HS-5 (cell line): Measurements from ENCODE around the gene CWC22.
"Not testable (repeated sequence)": the region's sequence is repeated elsewhere in the genome, so short reads cannot be mapped to it uniquely, and the experiment has no call there.

Experiments
- DNase-seq: peaks from one replicate; pipeline ENCODE4 v3.0.0-alpha.2; 2012; ENCODE audit warnings: low read depth

CWC22 gene

DNA sequence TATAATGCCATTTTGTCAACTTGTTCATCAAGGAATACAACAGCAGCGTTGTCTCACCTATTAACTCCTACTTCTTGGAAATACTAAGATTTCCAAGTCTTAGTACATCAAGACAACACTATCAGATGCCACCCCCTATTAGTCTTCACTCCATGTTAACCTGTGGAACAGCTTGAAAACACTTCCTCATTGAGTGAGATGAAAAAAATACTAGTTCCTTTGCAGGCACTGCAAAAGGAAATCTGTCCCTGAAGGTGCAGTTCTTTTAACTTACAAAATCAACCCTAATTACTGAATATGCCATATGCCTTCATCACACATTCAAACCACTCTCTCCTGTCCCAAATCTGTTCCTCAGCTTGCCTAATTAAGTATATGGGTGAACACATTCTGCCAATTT lies 4.0 kb downstream of the CWC22 start:
- no peak for DNase-seq

DNA sequence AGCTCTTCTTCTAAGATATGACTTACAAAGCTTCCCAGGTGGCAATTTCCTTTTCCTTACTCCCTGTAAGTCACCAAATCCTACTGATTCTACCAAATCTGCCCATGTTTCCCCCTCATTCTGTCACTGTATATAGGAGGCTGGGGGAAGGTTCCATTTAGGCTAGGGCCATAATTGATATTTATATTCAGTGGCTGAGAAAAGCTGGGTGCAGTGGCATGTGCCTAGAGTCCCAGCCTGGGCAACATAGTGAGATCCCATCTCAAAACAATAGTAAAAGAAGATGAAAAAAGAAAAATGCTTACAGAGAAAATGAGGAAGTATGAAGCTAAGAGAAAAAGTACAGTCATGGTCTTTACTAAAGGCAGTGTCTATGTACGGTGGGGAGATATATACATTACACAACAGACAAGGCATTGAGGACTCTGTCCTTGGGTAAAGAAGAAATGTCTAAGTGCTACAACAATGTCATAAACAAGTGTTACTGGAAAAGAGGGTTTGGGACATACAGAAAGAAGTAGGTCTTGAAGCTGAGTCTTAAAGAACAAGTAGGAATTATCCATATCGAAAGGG lies 4.8 kb downstream of the CWC22 start:
- no peak for DNase-seq

DNA sequence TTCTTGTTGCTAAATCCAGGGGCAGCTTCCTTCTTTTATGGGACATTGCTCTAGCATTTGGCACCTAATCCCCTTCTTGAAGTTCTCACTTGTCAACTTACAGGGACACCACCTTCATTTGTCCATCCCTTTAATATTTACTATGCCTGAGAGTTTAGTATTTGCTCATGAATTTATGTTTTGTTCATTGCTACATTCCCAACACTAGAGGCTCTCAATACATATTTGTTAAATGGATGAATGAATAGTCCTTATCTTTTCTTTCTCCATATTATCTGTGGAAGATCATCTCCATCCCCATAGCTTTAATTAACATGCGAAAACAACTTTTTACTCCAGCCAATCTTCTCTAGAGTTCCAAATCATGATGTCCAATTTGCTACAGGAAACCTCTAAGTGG lies 5.4 kb downstream of the CWC22 start:
- DNase-seq = no peak

DNA sequence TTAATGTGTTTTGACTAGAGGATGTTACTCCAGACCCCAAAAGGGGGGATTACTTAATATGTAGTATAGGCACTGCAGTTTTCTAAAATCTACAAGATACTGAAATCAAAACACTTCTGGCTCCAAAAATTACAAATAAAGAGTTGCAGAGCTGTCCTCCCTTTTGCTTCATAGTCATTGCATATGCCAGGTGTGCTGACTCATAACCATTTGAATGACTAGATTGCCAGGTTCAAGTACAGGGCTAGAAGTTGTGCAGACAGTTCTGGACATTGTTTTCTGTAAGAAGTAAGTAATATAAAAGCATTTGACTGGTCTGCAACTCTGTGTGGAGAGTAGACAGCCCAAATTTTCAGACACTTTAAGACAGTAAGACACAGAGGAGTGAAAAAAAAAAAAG lies 6.7 kb downstream of the CWC22 start:
- DNase-seq = no peak

DNA sequence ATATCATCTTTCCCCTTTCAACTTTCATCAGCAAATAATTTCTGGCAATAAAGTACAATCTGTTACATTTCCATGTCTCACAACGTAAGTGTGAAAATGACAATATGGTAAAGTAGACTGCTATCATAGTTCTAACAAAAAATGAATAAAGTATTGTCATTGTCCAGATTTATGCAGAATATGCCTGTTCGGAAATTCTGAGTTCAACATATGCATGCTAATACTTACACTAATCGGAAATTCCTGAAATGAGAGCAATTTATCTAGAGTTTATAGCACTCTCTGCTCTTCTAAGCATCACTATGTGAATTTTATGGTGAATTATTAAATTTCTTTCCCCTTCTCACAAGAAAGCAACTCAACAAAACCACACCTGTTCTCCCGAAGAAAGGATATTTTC lies 8.1 kb downstream of the CWC22 start:
- DNase-seq = no peak

DNA sequence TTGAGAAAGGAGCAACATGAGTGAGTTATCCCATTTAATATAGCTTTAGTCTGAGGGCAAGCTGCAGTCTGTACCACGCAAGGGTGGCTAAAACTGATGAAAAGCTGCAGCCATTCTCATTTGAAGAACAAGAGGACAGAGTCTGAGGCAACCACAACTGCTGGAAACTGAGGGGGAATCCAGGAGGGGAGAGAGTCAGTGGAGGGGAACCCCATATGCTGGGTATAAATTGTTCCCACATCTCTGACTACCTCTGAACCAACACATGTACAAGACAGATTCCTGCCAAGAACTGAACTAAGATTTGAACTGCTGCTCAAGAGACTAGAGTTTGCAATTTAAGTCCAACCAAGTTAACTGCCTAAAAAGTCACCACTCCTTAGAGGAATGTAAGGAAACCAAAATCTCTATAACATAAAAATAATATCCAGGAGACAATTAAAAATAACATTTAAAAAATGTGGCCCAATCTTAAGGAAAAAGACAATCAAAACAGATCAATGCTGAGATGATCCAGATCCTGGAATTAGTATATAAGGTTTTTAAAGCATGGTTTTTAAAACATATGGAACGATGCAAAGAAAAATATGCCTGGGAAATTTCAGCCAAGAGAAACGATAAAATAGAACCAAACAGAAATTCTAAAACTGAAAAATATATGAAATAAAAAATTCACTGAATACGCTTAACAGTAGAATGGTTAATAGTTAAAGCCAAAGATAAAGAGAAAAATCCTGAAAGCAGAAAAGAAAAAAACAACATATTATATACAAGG lies 11.2 kb downstream of the CWC22 start:
- no peak for DNase-seq

DNA sequence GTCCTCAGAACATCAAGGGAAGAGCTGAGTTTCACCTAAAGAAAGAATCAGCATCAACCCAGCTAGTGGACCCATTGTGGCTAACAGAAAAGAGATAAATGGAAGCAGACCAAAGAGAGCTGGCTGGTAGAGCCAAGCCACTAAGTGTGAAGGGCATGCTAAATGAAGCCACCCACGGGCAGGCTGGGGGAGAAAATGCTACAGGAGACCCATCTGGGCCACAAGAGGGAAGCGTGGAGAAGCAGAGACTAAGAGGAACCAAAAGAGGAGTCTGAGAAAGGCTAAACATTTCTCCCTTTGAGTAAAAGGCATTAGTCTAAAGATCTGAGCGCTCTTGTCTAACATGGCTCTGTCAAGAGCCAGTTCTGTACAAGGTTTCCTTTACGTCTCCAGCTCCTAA lies 15.8 kb downstream of the CWC22 start:
- DNase-seq = no peak

DNA sequence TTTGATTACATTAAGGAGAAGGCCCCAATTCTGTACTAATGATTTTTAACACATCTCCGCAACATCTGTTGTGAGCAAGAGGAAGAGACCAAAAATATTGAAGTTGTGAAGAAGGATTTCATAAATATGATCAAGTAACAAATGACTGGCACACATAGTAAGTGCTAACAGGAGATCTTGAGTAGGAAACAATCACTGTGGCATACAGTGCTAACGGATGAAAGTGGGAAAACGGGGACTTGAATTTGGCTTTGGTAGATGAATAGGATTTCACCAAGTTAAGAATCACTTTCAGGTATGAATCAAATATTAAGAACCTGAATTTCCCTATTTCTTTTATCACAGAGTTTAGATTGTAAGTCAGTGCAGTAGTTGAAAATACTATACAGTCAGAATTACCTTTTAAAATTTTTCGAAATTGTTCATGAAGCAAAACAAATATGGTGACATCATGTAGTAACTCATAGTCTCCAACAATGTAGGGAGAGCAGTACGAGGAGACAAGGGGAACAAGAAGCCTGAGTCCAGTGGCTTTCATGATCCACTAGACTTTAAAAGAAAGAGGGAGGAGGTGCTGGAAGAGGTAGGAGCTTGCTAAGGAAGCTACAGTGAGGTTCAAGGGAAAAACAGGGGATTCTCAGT lies 16.3 kb downstream of the CWC22 start:
- DNase-seq = no peak

DNA sequence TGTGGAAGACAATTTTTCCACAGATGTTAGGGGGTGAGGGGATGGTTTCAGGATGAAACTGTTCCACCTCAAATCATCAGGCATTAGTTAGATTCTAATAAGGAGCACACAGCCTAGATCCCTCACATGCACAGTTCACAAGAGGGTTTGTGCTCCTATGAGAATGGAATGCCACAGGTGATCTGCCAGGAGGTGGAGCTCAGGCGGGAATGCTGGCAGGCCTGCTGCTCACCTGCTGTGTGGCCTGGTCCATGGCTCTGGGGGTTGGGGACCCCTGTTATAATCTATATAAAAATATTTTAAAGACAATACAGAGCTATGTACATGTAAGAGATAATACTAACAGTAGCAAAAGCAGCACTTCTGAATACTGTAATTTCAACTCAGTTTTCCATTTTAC lies 19.2 kb downstream of the CWC22 start:
- DNase-seq = no peak

DNA sequence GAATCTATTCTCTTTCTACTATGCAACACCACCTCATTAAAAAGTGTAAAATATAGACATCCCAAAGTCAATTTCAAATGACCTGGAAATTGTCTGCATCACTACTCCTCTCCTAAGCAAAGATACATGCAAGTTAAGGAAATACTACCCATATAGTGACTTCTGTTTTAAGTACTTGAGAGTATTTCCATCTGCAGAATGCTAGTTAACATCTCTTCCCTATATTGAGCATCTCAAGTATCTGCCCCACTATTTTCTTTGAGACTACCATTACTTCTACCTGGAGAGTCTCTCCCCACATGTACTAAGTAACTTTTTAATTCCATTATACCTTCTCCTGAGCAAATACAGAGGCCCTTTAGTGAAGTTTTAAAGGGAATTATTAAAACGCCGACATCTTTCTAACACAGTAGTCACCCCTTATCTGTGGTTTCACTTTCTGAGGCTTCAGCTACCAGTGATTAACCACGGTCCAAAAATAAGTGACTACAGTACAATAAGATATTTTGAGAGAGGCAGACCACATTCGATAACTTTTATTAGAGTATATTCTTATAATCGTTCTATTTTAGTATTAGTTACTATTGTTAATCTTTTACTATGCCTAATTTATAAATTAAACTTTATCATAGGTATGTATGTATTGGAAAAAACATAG lies 21.8 kb downstream of the CWC22 start:
- DNase-seq = no peak

DNA sequence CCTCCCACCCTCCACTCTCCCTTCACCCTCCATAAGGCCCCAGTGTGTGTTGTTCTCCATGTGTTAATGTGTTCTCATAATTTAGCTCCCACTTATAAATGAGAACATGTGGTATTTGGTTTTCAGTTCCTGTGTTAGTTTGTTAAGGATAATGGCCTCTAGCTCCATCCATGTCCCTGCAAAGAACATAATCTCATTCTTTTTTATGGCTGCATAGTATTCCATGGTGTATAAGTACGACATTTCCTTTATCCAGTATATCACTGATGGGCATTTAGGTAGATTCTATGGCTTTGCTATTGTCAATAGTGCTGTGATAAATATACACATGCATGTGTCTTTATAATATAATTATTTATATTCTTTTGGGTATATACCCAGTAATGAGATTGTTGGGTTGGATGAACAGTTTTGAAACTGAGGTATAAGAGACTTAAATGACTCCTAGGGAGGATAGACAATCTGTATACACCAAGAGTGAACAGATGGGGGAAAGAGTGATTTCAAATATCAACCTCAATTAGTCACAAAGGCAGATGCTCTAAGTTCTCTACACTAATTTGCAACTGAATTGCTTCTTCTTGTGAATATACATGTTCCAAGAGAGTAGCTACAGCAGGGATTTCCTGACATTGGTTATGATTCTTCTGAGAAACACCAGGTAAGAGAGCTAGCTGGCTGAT lies 23.7 kb downstream of the CWC22 start:
- DNase-seq = no peak

DNA sequence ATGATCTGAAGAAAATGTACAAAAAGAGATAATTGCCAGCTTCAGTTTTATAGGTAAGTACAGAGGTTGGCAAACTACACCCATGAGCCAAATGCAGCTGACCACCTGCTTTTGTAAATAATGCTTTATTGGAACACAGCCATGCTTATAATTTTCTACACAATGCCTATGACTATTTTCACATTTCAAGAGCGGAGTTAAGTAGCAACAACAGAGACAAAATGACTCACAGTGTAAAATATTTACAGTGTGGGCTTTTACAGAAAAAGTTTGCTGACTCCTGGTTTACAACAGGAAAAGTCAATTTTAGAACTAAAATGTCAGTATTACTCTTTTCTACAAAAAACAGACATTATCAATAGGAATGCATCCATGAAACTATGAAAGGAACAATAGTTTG lies 26.0 kb downstream of the CWC22 start:
- peak; percentile 37 for DNase-seq

DNA sequence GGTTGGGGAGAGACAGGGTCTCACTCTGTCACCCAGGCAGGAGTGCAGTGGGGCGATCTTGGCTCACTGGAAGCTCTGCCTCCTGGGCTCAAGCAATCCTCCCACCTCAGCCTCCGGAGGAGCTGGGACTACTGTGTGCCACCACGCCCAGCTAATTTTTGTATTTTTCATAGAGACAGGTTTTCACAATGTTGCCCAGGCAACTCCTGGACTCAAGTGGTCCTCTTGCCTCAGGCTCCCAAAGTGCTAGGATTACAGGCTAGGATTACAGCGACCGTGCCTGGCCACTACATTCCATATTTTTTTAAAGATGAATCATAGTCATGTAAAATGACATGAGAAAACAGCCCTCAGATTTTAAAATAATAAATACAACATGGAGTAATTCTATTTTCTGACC lies 32.3 kb downstream of the CWC22 start:
- DNase-seq = no peak

DNA sequence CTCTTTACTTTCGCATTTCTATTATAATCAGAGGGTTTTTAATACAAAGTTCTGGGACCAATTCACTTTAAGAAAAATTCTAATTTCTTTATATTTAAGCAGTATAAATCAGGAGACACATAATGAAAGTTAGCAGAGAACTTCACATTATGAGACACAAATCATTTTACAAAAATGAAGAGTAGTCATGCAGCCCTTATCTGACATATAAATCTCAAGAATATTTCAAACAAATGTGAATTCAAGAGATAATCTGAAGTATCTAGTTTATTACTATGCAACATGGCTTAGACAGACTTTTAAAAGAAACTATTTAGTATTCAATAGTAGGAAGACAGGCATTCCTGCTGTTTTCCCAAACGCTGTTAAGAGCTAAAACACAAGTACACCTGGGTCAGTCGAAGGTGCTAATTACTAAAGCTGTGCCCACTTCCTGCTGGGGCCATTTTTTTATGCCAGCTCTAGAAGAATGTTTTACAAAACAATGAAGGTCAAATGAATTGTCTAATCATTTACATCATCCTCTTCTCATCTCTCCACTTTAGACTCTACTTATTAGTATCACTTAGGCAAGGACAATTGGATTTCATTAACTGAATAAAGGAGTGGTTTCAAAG lies 40.2 kb downstream of the CWC22 start:
- DNase-seq = no peak

DNA sequence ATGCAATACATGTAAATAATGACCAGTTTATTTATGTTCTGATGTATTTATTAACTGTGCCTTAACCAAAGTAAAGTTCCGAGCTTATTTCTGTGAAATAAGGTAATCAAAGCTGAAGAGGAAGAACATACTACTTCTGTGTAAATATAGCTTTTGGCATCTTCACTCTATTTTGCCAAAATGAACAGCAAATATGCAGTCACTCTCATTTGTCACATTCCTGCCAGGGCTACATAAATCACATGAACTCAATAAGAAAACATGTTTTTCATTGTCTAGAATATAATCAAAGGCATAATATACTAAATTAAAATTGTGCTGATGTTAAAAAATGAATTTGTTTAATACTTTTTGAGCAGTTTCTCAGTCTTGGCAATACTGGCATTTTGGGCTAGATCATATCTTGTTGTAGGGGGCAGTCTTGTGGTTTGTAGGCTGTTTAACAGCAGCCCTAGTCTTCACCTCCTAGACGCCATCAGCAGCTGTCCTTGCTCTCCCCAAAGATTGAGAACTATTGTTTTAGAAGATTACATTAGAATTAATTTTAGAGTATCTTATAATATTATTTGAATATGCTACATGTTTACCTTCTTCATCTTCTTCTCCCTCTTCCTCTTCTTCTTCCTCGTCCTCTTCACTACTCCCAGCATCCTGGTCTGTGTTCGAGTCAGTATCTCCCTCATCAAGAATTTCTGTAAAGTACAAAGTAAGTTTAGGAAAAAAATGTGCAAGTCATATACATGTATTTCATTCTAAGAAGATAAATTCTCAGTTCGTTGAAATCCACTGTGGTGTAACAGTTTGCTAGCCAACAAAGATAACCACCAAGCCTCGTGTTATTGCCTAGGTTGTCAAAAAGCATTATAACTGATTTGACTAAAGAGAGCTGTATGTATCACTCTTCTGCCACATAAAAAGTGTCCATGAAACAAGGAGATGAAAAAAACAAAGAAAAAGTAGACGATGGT lies 41.5 kb downstream of the CWC22 start:
- DNase-seq = no peak

DNA sequence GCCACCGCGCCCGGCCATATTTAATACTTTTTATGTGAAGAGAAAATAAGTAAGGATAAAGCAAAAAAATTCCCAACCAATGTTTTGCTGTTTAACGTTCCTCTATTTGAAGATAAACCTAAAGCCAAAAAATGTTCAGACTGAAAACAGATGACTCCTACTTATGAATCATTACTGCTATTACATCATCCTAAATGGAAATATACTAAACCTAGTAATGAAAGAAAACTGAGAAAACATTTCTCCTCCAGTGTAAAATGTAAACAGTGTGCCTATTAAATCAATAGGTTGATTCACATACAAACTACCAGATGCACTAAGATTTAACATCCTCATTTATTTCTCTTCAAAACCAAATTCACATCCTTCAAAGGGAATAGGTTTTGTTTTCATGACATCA lies 43.5 kb downstream of the CWC22 start:
- peak; percentile 64 for DNase-seq

DNA sequence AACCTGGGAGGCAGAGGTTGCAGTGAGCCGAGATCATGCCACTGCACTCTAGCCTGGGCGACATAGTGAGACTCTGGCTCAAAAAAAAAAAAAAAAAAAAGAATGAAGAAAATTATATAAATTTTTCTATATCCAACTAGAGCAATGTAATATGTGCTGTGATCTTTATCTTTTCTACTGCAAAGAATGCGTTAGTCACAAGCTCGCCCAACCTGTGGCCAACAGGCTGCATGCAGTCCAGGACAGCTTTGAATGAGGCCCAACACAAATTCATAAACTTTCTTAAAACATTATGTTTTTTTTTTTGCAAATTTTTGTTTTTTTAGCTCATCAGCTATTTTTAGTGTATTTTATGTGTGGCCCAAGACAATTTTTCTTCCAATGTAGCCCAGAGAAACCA lies 48.8 kb downstream of the CWC22 start:
- not testable (repeated sequence) for DNase-seq

DNA sequence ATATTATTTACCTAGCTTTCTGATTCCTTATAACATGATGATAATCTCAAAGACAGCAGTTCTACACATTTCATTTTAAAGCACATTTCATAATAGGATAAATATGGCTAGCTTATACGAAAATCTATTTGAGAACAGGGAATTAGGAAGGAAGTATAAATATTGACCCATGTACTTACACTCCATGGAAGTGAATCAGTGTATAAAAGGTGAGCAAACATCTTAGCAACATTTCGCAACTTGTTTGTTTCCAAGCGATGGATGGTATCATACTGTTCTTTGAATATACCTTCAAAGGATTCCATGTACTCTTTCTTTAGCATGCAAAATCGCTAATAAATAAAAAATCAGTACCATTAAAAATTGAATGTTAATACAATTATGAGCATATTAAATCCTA lies 53.1 kb downstream of the CWC22 start:
- no peak for DNase-seq

DNA sequence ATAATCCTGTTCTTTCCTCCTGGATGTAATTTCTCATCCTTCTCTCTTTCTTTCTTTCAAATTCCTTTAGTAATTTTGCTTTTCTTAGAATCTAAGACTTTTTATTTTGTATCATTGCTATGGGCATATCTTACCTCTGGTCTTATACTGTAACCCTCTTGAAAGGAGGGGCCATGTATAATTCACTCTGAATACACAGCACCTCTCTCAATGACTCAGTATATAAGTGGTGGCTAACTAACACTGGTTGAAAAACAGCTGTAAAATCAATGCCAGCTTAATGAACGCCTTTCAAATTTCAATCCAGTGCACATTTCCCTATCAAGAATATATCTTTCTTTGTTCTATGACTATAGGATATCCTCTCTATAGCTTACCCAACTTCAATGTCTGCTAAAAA lies 53.7 kb downstream of the CWC22 start:
- no peak for DNase-seq

DNA sequence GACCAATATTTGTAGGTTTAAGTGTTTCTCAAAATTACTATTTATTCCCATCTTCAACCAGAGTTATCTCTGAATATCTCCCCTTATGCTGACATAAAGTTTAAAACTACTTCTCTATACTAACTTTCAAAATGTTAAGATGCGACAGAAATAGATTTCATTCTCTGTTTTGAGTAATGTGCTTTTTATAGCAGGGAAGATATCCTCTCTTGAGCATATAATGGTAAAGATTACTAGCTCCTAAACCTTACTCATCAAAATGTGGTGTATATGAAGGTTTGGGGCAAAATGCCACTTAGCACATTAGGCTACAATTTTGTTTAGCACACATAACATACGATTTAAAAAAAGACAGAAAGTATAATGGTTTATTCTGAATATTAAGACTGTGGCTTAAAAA lies 54.4 kb downstream of the CWC22 start:
- no peak for DNase-seq

DNA sequence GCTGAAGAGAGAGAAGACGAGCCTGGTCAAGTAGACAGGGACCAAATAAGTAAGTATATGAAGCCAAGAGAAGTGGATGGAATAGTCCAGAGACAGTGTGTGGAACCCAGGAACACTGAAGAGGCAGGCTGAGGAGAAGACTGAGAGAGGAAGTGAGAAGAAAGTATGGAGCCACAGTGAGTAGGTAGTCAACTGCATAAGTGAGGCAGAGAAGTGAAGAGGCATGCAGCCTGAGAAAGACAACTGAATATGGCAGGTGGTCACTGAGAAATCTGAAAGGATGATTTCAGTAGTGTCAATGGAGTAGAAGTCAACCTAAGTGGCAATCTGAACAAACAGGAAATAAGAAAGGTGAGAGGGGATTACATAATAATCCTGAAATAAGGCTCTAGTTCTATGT lies 55.4 kb downstream of the CWC22 start:
- no peak for DNase-seq
